ENCODE data around the gene FGF7. TPM values are rescaled to one million over a fixed set of nuclear protein-coding genes. Genes with fewer than 3 reads are reported as not detected.

Gene FGF7
- total RNA-seq, 1 donor from 2014 or later: not detected

DNA sequence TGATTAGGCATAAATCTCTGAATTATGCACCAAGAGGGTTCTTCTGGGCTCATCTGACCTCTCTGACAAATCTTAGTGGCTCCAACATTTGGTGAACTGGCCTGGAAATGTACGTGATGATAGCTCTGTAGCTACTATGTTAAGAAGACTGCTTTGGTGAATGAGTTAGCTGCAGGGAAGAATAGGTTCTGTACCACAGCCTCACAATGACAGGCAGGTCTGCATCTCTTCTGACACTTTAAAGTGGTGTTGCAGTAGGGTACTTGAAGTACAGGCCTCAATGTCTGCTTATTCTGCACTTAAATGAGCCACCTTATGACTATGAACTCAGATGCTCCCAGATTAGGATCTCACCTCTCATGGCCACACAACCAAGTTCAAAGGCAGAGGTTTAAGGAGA is 7.0 kb downstream of the FGF7 start:
- H3K36me3 ChIP-seq (ENCODE audit: control insufficient read depth, insufficient read depth, low read length): no peaks in the 10 kb centered on the region
- no peak overlapping the region for H3K4me3 ChIP-seq (ENCODE audit: low read depth, low read length)
- DNase-seq (ENCODE audit: low read depth): no peak
- H3K27me3 ChIP-seq (ENCODE audit: control insufficient read depth, insufficient read depth, low read length): no peaks in the 10 kb centered on the region
- TF ChIP-seq, protein P1, sequence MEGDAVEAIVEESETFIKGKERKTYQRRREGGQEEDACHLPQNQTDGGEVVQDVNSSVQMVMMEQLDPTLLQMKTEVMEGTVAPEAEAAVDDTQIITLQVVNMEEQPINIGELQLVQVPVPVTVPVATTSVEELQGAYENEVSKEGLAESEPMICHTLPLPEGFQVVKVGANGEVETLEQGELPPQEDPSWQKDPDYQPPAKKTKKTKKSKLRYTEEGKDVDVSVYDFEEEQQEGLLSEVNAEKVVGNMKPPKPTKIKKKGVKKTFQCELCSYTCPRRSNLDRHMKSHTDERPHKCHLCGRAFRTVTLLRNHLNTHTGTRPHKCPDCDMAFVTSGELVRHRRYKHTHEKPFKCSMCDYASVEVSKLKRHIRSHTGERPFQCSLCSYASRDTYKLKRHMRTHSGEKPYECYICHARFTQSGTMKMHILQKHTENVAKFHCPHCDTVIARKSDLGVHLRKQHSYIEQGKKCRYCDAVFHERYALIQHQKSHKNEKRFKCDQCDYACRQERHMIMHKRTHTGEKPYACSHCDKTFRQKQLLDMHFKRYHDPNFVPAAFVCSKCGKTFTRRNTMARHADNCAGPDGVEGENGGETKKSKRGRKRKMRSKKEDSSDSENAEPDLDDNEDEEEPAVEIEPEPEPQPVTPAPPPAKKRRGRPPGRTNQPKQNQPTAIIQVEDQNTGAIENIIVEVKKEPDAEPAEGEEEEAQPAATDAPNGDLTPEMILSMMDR (IDR thresholded peaks at IDR 0.05; ENCODE audit: insufficient read depth, low read length, poor library complexity, severe bottlenecking): no peak

DNA sequence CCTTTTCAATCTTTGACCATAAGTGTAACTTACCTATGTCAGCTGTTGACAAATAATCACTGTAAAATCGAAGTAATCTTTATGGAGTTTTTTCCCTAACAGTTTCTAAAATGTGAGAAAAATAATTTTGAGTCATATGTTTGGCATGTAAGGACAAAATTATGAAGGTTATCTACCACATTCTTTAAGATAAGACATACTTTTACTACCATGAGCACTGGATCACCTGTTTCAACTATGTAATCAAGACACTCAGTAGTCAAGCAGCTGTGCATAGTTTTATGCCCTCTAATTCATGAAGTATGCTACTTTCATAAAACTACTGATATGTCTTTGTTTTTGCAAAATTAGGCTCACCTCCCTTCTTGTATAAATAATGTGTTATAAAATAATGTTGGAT is 12.1 kb downstream of the FGF7 start:
- Histone ChIP-seq H3K27me3 (ENCODE audit: control insufficient read depth, insufficient read depth, low read length) (no peaks in the 10 kb centered on the region), H3K4me3 (ENCODE audit: low read depth, low read length) (no peak overlapping the region), H3K36me3 (ENCODE audit: control insufficient read depth, insufficient read depth, low read length) (no peaks in the 10 kb centered on the region)
- TF ChIP-seq, protein P1 (IDR thresholded peaks at IDR 0.05; ENCODE audit: insufficient read depth, low read length, poor library complexity, severe bottlenecking): no peak
- no peak for DNase-seq (ENCODE audit: low read depth)

DNA sequence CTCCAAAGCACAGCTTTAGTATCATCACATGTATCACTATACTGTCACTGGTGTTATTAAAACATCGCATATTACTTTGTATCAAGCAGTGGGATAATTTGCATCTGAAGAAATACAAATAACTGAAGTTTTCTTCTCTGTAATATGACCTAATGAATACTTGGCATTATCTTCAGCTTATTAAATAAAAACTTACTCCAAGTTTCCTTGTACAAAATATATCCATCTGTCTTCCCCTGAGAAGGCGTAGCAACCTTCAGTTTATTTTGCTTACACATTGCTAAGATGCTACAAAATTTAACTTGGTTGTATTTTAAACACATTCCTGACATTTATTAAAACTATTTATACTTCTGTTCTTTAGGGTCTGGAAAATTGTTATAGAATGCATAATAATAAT is 13.7 kb downstream of the FGF7 start:
- no peak for DNase-seq (ENCODE audit: low read depth)
- no peaks in the 10 kb centered on the region for H3K36me3 ChIP-seq (ENCODE audit: control insufficient read depth, insufficient read depth, low read length)
- TF ChIP-seq, protein P1 (IDR thresholded peaks at IDR 0.05; ENCODE audit: insufficient read depth, low read length, poor library complexity, severe bottlenecking): no peak
- no peaks in the 10 kb centered on the region for H3K27me3 ChIP-seq (ENCODE audit: control insufficient read depth, insufficient read depth, low read length)
- H3K4me3 ChIP-seq (ENCODE audit: low read depth, low read length): no peak overlapping the region

DNA sequence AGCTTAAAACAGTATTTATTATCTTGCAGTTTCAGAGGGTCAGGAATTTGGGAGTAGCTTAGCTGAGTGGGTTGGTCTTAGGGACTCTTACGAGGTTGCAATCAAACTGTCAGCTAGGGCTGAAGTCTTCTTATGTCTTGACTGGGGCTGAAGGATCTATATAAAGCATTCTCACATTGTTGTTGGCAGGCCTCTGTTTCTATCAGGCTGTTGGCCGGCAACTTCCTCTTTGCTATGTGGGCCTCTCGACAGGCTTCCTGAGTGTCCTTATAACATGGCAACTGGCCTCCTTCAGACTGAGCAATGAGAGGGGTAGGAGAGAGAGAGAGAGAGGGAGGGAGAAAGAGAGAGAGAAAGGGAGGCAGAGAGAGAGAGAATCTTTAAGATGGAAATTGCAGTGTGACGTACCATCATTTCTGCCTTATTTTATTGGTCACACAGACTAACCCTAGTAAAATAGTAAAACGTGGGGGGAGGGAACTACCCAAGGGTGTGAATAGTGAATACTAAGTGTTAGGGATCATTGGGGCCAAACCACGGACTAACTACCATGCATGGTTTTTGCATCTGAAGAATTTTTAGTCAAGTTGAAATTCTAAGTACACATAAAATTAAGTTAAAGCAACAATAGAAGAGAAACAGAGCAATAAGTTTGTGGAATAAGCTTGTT is 16.1 kb downstream of the FGF7 start:
- TF ChIP-seq, protein P1 (IDR thresholded peaks at IDR 0.05; ENCODE audit: insufficient read depth, low read length, poor library complexity, severe bottlenecking): no peak
- no peak for DNase-seq (ENCODE audit: low read depth)
- no peaks in the 10 kb centered on the region for H3K27me3 ChIP-seq (ENCODE audit: control insufficient read depth, insufficient read depth, low read length)
- no peak overlapping the region for H3K4me3 ChIP-seq (ENCODE audit: low read depth, low read length)
- H3K36me3 ChIP-seq (ENCODE audit: control insufficient read depth, insufficient read depth, low read length): no peaks in the 10 kb centered on the region

DNA sequence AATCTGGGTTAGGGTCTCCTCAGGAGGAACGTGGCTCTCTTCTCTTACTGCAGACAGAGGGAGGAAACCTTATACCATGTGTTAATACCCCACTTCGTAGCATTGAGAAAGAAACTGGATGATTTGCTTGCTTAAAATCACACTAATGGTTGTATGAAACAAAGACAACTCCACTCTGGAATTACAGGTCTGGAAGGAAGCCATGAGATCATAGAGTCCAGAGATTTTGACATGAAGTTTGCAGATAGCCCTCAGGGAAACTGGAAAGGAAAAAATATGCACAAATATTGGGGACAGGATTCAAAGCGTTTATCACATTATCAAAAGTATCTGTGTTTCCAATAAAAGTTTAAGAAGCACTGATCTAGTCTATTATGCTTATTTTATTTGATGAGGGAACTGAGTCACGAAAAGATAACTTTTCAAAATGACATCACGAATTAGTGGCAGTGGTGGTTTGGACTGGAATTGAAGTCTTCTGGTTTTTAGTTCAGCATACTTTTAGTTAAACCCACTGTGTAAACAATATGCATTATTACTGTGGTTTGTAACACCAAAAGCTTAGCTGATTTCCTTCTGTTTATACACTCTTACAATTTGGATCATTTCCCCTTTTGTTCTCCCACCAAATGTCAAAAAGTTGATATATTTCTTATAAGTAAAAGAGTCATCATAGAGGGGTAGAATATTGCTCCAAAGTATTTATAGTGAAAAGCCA is 16.8 kb downstream of the FGF7 start:
- TF ChIP-seq, protein P1 (IDR thresholded peaks at IDR 0.05; ENCODE audit: insufficient read depth, low read length, poor library complexity, severe bottlenecking): no peak
- DNase-seq (ENCODE audit: low read depth): no peak
- Histone ChIP-seq H3K27me3 (ENCODE audit: control insufficient read depth, insufficient read depth, low read length) (no peaks in the 10 kb centered on the region), H3K36me3 (ENCODE audit: control insufficient read depth, insufficient read depth, low read length) (no peaks in the 10 kb centered on the region), H3K4me3 (ENCODE audit: low read depth, low read length) (no peak overlapping the region)

Data from kidney epithelial cell (primary cell).